Measurements from ENCODE around the gene PCNX3.

GRCh38 chr11:65584723-65585171, 30.8 kb upstream of the PCNX3 start:
- TF ChIP-seq, protein P1, sequence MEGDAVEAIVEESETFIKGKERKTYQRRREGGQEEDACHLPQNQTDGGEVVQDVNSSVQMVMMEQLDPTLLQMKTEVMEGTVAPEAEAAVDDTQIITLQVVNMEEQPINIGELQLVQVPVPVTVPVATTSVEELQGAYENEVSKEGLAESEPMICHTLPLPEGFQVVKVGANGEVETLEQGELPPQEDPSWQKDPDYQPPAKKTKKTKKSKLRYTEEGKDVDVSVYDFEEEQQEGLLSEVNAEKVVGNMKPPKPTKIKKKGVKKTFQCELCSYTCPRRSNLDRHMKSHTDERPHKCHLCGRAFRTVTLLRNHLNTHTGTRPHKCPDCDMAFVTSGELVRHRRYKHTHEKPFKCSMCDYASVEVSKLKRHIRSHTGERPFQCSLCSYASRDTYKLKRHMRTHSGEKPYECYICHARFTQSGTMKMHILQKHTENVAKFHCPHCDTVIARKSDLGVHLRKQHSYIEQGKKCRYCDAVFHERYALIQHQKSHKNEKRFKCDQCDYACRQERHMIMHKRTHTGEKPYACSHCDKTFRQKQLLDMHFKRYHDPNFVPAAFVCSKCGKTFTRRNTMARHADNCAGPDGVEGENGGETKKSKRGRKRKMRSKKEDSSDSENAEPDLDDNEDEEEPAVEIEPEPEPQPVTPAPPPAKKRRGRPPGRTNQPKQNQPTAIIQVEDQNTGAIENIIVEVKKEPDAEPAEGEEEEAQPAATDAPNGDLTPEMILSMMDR (IDR thresholded peaks at IDR 0.05) = no peak
- TF ChIP-seq POLR2AphosphoS5 (IDR thresholded peaks at IDR 0.05; ENCODE audit: low read depth, low read length) (no peak), SIN3A (IDR thresholded peaks at IDR 0.05; ENCODE audit: borderline replicate concordance, insufficient read depth, low read depth, low read length) (no peak), TCF7L2 (IDR thresholded peaks at IDR 0.05; ENCODE audit: low read depth, low read length) (no peak)
- TF ChIP-seq, protein P2, sequence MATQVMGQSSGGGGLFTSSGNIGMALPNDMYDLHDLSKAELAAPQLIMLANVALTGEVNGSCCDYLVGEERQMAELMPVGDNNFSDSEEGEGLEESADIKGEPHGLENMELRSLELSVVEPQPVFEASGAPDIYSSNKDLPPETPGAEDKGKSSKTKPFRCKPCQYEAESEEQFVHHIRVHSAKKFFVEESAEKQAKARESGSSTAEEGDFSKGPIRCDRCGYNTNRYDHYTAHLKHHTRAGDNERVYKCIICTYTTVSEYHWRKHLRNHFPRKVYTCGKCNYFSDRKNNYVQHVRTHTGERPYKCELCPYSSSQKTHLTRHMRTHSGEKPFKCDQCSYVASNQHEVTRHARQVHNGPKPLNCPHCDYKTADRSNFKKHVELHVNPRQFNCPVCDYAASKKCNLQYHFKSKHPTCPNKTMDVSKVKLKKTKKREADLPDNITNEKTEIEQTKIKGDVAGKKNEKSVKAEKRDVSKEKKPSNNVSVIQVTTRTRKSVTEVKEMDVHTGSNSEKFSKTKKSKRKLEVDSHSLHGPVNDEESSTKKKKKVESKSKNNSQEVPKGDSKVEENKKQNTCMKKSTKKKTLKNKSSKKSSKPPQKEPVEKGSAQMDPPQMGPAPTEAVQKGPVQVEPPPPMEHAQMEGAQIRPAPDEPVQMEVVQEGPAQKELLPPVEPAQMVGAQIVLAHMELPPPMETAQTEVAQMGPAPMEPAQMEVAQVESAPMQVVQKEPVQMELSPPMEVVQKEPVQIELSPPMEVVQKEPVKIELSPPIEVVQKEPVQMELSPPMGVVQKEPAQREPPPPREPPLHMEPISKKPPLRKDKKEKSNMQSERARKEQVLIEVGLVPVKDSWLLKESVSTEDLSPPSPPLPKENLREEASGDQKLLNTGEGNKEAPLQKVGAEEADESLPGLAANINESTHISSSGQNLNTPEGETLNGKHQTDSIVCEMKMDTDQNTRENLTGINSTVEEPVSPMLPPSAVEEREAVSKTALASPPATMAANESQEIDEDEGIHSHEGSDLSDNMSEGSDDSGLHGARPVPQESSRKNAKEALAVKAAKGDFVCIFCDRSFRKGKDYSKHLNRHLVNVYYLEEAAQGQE (IDR thresholded peaks at IDR 0.05; ENCODE audit: insufficient read depth in 1 of 2, low read depth in 2 of 2, low read length in 1 of 2) = no peak

Measured in Panc1 (cell line).